IPS DF 19.7 (cell line): ENCODE results near the gene RAB27A.
"Not testable (repeated sequence)": the region's sequence is repeated elsewhere in the genome, so short reads cannot be mapped to it uniquely, and the experiment has no call there.

Experiments
- DNase-seq: peaks from one replicate; pipeline ENCODE4 v3.0.0-alpha.2; 2013; ENCODE audit warnings: low read depth, low spot score

RAB27A gene

DNA sequence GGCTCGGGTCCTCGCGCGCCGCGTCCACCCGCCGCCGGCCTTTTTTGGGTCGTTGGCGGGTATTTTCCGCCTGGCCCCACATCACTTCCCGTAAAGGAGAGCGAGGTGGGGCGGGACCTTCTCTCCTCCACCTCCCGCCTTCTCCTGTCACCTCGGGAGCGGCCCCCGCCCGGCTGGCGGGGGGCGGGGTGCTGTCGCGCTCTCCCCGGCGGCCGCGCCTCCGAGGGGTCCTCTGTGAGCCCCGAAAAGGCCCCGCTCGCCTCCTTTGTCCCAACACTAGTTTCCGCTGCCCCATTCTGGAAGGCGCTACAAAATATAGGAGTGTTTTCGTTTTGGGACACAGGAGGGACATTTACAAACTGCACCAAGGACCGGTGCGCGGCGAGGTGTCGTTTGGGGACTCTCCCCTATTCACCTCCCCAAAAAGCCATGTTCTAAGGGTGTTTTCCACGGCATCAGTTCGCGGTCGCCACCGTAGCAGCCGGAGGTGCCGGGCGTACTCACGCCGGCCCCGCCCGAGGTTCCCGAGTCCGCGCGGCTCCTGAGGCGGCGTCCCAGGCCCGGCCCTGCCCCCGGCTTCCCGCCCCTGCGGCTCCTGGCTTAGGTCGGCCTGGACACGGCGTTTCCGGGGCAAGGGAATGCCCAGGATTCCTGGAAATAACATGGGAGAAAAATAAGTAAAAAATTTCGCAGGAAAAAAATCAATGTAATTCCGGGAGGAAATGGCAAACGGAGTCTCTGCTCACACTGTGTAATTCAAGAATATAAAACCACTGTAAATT is at the start of gene RAB27A:
RAB27A (minus strand) TSS at position 68 of the 782 bp plus-strand sequence. CDS start 54,879 bp downstream, outside the sequence.
- DNase-seq = no peak

DNA sequence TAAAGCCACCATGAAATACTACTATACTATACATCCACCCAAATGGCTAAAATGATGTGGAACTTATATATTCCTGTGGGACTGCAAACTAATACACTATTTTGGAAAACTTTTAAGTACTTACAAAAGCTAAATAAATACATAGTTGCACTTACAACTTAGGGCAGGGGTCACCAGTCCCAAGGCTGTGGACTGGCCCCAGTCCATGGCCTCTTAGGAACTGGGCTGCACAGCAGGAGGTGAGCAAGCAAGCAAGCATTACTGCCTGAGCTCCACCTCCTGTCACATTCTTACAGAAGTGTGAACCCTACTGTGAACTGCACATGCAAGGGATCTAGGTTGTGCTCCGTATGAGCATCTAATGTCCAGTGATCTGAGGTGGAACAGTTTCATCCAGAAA is 47.5 kb upstream of the RAB27A start:
- no peak for DNase-seq

DNA sequence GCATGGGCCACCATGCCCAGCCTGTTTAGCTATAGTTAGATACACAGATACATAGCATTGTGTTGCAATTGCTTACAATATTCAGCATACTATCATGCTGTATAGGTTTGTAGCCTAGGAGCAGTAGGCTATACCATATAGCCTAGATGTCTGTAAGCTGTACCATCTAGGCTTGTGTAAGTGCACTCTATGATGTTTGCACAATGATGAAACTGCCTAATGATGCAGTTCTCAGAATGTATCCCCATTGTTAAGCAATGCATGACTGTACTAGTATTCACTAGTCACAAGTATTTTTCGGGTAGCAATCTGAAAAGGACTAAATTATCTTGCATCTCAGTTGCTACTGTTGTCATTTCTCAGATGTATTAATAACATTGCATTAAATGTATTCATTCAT is 45.4 kb upstream of the RAB27A start:
- DNase-seq = no peak

DNA sequence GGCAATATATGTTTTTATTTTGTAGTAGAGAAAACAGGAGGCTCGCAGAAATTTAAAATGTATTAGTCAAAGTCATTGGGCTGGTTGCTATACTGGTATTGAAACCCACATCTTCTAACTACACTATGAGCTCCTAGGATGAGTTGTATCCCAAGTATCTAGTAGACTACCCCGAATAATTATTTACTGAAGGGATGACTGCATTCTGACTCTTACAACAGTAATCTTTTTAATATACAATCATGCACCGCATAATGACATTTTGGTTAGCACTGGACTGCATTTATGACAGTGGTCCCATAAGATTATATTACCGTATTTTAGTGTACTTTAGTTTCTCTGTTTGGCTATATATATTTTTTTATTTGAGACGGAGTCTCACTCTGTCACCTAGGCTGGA is 44.8 kb upstream of the RAB27A start:
- no peak for DNase-seq

DNA sequence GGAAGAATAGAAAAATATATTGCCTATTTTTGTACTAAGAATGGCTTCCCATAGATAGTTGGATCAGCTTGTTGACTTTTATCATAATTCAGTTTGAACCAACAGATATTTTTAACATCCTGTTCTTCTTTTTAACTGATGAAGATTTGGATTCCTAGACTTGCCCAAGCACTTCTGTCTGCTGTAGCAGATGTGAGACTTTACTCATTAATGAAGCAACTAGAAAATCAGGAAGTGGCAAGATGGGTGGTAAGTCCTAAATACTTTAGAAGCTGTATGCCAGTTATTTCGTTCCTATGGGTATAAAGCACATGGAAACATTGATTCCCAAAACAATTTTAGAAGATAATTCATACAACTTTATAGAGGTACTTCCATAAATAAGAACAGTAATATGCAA is 37.8 kb upstream of the RAB27A start:
- DNase-seq = no peak

DNA sequence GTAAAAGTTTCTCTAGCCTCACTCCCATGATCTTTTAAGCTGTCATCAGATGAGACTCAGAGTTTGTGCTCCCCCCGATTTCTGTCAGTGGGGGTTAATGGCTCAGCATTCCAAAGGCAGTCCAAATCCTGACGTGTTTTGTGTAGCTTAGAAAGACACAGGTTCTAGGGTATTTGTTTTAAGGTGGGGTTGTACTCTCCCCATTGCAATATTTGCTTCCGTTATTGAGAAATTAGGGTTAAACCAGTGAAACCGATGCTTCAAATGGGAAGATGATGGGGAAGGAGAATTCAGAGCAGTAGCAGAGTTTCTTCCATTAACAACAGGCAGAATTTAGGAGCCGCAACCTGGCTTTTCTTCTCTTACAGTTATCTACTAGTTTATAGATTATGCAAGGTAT is 32.9 kb upstream of the RAB27A start:
- DNase-seq = no peak

DNA sequence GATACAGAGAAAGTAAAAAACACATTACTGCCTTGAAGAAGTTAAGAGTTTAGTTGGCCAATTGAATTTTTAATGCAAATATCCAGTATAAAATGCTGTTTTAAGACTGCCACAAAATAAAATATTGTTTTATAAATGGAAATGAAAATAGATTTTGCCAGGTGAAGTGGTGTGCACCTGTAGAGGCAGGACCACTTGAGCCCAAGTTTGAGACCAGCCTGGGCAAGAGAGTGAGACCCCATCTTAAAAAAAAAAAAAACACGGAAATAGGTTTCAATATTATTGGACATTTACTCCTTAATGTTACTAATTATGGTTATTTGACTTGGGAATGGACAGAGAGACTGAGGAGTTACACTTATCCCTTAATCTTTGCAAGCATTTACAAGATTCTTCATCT is 31.4 kb upstream of the RAB27A start:
- DNase-seq = no peak

DNA sequence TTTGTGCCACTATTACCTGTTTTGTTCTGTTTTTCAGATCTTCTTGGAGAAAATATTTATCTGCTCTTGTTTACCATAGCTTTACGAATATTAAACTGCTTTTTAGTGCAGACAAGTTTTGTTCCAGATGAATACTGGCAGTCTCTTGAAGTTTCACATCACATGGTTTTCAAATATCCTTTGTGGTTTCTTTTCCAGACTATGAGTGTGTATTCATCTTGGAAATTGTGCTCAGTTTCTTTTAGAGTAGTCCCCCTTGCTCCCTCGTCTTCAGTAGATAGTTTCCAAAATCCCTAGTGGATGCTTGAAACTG is 30.6 kb upstream of the RAB27A start:
- DNase-seq = no peak

DNA sequence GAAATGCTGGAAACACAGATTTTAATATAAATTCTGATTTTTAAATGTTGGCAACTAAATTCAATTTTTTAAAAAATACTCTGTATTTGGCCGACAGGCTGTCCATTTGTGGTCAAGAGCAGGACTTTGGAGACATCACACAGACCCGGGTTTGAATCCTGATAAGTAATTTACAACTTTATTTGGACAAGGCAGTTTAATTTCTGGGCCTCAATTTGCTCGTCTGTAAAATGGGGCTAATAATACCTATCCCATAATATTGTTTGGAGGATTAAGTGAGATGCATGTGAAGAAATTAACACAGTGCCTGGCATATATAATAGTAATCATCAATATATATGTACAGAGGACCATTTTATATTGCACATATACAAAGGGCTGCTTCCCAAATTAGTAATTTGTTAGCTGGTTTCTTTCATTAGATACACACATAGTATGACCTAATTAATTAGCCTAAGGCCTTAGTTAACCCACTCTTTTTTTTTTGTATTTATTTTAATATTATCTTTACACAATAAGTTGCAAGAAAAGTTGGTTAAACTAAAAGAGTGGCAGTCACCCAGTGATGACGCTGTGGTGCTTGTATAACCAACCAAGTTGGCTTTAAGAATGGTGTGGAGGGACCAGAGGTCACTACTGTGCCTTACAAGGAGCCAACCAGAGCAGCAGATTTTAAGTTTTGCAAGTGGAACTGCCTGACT is 30.1 kb upstream of the RAB27A start:
- DNase-seq = no peak

DNA sequence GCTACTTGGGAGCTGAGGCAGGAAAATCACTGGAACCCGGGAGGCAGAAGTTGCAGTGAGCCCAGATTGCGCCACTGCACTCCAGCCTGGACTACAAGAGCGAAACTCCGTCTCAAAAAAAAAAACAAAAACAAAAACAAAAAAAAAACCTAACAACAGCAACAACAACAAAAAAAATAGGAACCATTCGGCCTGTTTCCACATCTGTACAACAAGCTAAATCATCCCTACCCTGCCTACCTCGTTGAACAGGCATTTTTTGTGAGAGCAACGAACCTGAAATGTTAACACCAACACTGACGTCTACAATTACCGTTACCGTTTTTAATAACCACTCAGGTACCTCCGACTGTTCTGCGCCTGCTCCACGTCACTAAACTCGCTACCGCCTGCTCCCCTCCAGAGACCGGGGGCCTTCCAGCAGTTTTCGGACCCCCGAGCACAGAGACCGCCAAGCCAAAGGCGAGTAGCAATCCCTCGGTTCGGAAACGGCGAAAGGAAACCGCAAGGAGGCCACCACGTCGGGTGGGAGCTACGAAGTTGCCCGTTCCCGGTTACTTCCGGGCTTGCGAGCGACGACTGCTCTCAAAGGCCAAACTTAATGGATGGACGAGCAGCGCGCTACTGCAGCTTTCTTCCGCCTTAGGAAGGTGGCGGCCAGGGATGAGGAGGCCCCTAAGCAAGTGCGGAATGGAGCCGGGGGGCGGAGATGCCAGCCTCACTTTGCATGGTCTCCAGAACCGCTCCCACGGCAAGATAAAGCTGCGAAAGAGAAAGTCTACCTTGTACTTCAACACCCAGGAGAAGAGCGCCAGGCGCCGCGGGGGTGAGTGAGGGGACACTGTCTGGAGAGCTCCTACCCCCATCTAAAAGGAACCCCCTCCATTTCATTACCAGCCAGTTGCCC is 29.2 kb upstream of the RAB27A start, which contains the start of the genes PIGB and PIGBOS1:
PIGB (plus strand) TSS at position 635 of the 907 bp plus-strand sequence; CDS start at position 664, 29 bp downstream.
PIGBOS1 (minus strand) TSS at position 536 of the 907 bp plus-strand sequence. CDS start 1,331 bp downstream, outside the sequence.
- DNase-seq = peak; percentile 70

DNA sequence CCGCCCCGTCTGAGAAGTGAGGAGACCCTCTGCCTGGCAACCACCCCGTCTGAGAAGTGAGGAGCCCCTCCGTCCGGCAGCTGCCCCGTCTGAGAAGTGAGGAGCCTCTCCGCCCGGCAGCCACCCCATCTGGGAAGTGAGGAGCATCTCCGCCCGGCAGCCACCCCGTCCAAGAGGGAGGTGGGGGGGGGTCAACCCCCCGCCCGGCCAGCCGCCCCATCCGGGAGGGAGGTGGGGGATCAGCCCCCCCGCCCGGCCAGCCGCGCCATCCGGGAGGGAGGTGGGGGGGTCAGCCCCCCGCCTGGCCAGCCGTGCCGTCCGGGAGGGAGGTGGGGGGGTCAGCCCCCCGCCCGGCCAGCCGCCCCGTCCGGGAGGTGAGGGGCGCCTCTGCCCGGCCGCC is 13.2 kb upstream of the RAB27A start:
- not testable (repeated sequence) for DNase-seq

DNA sequence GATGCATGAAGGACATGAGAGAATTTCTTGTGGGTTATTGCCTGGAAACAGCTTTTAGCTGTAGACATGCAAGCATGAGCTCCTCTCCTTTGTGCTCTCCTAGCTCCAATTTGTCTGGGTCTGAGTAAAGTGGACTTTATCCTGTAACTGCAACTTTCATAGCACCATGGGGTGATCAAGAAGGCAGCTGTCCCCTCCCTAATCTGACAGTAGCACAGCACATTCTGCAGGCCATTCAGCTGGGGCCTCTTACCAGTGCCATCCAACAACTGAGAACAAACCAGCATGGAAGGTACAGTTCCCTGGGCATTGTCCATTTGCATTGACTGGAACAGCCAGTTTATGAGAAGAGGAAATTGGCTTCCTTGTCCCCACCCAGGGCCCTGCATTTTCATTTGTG is 7.7 kb upstream of the RAB27A start:
- no peak for DNase-seq

DNA sequence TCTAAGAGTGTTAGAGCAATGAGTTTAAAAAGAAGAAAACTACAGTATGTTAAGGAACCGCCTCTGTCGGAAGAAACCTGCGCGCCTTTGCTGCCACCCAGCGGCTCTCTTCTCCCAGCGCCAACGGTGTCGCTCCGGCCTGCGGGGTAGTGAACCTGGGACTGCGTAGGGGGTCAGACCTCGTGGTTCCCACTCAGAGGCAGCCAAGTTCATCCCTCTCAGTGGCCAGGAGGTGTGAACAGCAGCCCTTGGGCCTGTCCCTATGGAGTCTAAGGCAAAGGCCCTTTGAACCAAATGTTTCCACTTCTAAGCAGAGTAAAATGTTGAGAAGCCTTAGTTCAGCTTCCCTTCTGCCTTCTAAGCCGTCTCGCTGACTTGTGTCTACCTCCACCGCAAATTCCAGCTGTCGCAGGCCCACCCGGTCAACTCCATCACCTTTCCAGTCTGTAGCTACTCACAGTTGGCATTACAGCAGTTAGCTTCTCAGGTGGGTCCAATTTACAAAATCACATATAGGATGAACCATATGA is 980 bp upstream of the RAB27A start:
- DNase-seq = no peak

DNA sequence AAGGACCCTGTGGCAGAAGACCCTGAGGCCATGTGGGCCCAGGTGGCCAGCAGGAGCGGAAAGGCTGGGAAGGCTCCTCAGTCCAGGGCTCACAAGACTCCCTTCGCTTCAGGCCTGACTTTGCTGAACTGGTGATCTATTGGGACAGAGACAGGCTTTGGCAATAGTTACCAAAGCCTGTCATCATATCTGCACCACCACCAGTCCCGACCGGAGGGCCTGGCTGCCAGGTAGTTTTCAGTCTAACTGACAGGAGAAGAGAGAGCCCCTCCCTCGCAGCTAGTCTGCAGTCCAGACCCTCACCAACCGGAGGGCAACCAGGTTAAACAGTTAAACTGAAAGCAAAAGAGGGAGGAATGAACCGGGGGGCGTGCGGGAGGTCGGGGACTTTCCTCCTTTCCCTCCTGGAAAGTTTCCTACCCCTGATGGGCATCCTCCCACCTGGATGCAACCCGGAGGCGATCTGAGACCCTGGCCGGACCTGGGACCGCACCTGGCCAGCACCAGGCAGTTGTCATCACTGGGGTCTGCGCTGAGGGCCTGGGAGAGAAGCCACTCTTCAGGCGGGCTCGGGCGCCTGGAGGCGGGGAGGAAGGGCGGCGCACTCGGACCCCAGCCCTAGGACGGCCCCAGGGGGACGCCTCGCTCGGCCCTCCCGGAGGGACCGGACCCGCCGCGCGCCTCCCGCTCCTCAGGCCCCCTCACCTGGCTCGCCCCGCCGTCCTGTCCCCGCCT is 435 bp downstream of the RAB27A start:
- no peak for DNase-seq

DNA sequence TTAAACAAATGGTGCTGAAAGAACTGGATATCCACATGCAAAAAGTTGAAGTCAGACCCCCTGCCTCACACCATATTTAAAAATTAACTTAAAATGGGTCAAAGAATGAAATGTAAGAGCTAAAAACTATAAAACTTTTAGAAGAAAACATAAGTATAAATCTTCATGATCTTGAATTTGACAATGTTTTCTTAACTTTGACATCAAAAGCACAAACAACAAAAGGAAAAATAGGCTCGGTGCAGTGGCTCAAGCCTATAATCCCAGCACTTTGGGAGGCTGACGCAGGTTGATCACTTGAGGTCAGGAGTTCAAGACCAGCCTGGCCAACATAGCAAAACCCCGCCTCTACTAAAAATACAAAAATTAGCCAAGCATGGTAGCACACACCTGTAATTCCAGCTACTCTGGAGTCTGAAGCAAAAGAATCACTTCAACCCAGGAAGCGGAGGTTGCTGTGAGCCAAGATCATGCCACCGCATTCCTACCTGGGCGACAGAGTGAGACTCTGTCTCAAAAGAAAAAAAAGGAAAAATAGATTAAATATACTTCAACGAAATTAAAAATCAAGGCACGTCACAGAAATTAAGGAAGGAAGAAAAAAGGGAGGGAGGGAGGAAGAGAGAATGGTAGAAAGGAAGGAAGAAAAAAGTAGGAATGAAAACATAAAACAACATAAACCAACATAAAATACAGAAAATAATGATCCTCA is 1.5 kb downstream of the RAB27A start:
- no peak for DNase-seq

DNA sequence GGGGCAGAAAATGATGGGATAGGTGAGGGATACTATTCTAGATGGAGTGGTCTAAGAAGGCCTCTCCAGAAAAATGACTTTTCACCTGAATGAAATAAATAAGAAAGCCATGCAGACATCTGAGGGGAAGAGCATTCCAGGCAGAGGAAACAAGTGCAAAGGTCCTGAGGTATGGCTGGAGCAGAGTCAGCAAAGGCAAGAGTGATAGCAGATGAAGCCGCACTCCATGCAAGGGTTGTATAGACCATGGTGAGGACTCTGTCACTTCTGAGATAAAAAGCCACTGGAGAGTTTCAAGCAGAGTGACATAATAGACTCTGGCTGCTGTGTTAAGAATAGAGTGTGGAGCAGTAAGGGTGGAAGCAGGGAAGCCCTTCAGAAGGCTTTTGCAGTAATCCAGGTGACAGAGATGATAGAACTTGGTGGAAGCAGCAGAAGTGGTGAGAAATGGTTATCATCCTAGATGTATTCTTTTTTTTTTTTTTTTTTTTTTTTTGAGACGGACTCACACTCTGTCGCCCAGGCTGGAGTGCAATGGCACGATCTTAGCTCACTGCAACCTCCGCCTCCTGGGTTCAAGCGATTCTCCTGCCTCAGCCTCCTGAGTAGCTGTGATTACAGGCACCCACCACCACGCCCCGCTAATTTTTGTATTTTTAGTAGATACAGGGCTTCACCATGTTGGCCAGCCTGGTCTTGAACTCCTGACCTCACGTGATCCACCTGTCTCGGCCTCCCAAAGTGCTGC is 3.0 kb downstream of the RAB27A start:
- DNase-seq = not testable (repeated sequence)

DNA sequence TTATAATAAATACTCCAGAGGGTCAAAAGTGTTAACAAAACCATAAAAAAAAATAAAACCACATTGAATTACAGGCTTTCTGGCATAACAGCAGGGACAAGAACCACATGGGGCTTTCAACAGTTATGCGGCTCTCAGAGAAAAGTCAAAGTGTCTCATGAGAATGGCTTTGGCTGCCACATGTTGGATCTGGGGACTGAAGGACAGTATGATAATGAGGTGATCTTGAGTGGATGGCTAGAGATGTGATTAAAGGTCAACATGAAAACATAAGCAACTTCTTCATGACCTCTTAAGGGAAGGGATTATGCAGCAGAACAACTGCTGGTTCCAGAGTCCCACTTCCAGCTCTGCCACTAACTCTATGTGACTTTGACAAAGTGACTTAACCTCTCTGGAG is 5.2 kb downstream of the RAB27A start:
- no peak for DNase-seq

DNA sequence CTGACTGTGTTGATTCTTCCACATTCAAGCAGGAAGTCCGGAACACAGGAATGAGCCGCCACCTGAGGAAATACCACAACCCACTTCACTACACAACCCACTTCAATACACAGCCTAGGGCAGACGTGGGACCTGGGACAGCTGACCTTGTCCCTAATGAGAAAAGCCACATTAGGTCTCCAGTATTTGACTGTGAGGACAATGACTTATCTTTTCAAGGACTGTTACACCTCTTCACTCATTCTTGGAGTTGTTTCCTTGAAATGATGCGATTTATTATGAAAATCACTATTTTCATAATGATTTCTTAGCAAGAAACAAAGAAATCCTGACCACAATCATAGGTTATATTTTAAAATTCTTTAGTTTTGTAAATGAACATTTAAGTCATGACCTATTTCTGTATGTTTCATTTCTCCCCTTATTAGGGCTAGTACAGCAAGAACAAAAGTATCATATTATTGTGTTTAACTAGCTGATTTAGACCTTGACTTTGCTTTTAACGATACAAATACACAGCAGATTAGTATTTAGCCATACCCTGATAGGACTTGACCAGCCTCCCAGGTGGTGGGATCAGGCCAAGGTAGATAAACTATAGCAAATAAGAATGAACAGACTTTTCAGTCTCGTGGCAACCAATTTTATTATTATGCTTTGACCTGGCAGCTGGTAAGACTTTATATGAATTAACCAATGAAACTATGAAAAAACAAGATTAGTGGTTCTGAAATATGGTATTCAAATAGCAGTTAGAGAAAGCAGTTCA is 6.0 kb downstream of the RAB27A start:
- no peak for DNase-seq

DNA sequence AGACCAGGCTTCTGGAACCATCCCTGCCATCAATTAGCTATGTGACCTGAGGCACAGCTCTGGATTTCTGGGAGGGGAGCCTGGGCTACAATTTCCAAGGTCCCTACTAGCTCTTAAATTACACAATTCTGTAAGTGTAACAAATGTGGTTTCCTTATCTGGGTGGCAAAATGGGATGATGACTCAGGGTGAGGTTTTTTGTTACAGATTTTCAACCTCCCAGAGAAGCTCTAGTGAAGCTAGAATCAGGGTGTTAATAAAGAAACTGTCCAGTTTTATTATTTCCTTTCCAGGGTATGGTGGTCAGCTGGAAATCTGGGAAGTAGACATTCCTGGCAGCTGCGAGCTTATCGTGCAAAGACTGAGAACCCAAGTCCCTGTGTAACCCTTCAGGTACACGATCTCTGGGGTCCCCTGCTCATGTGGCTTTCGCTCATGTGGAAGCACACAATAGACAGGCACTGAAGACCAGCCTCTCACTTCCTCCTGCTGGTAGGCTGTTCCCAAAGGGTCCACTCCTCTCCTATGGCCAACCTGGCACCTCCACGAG is 7.3 kb downstream of the RAB27A start:
- no peak for DNase-seq
